Upper lobe of left lung (tissue), 6 donors: Measurements from ENCODE around the gene GRIK1. TPM values are rescaled to one million over a fixed set of nuclear protein-coding genes. Genes with fewer than 3 reads are reported as not detected.

ENCODE experiments used
- ATAC-seq, 2 donors: fragments of 200-7000 bp; cut with Tn5 transposase; one replicate each; pipeline ENCODE4 v1.9.1; 2022; ENCODE audit warnings: mild to moderate bottlenecking in 2 of 2, moderate library complexity in 2 of 2; ENCODE audit not compliant: low FRiP score in 2 of 2
- DNase-seq, 2 donors: peaks; one replicate each; pipeline ENCODE4 v3.0.0-alpha.2; 2019 to 2020
- H3K27ac ChIP-seq, 4 donors: fragments of 200-600 bp; sonication (generic); one replicate each; pipeline ENCODE4 v1.5.1; 2016 to 2019
- H3K27me3 ChIP-seq, 4 donors: fragments of 200-600 bp; sonication (generic); one replicate each; pipeline ENCODE4 v1.5.1; 2017 to 2019
- H3K36me3 ChIP-seq, 4 donors: fragments of 200-600 bp; sonication (generic); one replicate each; pipeline ENCODE4 v1.5.1; 2016 to 2019
- H3K4me1 ChIP-seq, 4 donors: fragments of 200-600 bp; sonication (generic); one replicate each; pipeline ENCODE4 v1.5.1; 2018 to 2019
- H3K4me3 ChIP-seq, 4 donors: fragments of 200-600 bp; sonication (generic); one replicate each; pipeline ENCODE4 v1.5.1; 2017 to 2019; ENCODE audit warnings: mild to moderate bottlenecking in 2 of 4, moderate library complexity in 1 of 4
- H3K9me3 ChIP-seq, 4 donors: fragments of 200-600 bp; sonication (generic); one replicate each; pipeline ENCODE4 v1.5.1; 2018 to 2019
- CTCF ChIP-seq, 6 experiments: fragments of 450-650 bp in 4 of 6; fragments of 200-600 bp in 2 of 6; sonication (generic) in 2 of 6; IDR thresholded peaks; one replicate each; pipeline ENCODE4 v1.5.1; 2016 to 2019; ENCODE audit warnings: antibody characterized with exemption in 6 of 6
- EP300 ChIP-seq, 4 donors: sonication (generic); formaldehyde crosslinking; IDR thresholded peaks; one replicate each; pipeline ENCODE4 v1.5.1; 2017; ENCODE audit warnings: antibody characterized with exemption in 4 of 4, control low read depth in 2 of 4
- POLR2A ChIP-seq, 4 donors: fragments of 450-650 bp; IDR thresholded peaks; one replicate each; pipeline ENCODE4 v1.5.1; 2016 to 2017; ENCODE audit warnings: antibody characterized with exemption in 4 of 4, mild to moderate bottlenecking in 2 of 4
- POLR2AphosphoS5 ChIP-seq, 2 donors: sonication (generic); formaldehyde crosslinking; IDR thresholded peaks; one replicate each; pipeline ENCODE4 v1.5.1; 2017; ENCODE audit warnings: antibody characterized with exemption in 2 of 2
- WGBS, 2 donors: methylation state at CpG; one replicate each; pipeline ENCODE4 v1.1.5; 2017 to 2018; 5-methylcytosine and 5-hydroxymethylcytosine counted together
- total RNA-seq, 6 donors: library from RNA; depleted of rRNA in 4 of 6; stranded (reverse); fragments of >200 nt in 4 of 6; gene quantifications; one replicate each; pipeline versions ENCODE4 v1.1.0 to v1.2.1, GENCODE V29; 2016 to 2021
- donor health status: DM: no; HTN: no; CAD: no; lungs with moderate emphysema.
- donor health status: DM: no; HTN: yes; CAD: no; lungs with severe emphysema.

The GRIK1 gene
- under 1 TPM in 1 of 6 donors, not detected in 5; 0.15 TPM for total RNA-seq

GRCh38 chr21:29939924-29940275 is at the start of gene GRIK1:
Gene GRIK1, minus strand, starts transcription at chr21:29939996.
- H3K27me3 ChIP-seq = peaks cover 0 to 11% (median 0%) of the 10 kb centered on the region in 4 donors

GRCh38 chr21:29987762-29988161 is 48.0 kb upstream of the GRIK1 start:
- Histone ChIP-seq H3K4me1 (no peaks in the 10 kb centered on the region), H3K9me3 (peaks cover 0 to 4% (median 0%) of the 10 kb centered on the region in 4 donors), H3K27me3 (no peaks in the 10 kb centered on the region), H3K36me3 (no peaks in the 10 kb centered on the region), H3K4me3 (no peak overlapping the region), H3K27ac (no peak overlapping the region)
- ATAC-seq = no peak
- no peak for TF ChIP-seq POLR2A (IDR thresholded peaks at IDR 0.05)
- TF ChIP-seq CTCF (IDR thresholded peaks at IDR 0.05) = no peak
- TF ChIP-seq EP300 (IDR thresholded peaks at IDR 0.05) = no peak
- TF ChIP-seq POLR2AphosphoS5 (IDR thresholded peaks at IDR 0.05) = no peak
- no peak for DNase-seq
- WGBS, 2 donors = 70 to 79% methylated on average over 4 of the region's 4 CpGs

More at GRCh38 chr21:29939924-29940275, at the start of gene GRIK1:
- H3K36me3 ChIP-seq = no peaks in the 10 kb centered on the region
- no peak for TF ChIP-seq POLR2A (IDR thresholded peaks at IDR 0.05)
- TF ChIP-seq CTCF (IDR thresholded peaks at IDR 0.05) = no peak
- TF ChIP-seq EP300 (IDR thresholded peaks at IDR 0.05) = no peak
- no peak for TF ChIP-seq POLR2AphosphoS5 (IDR thresholded peaks at IDR 0.05)
- H3K4me1 ChIP-seq = peaks cover 3 to 13% (median 7%) of the 10 kb centered on the region in 4 donors
- H3K9me3 ChIP-seq = no peaks in the 10 kb centered on the region
- ATAC-seq = peak in 1 of 2 donors; percentile 22
- H3K27ac ChIP-seq = no peak within 1 kb of the TSS
- peak within 1 kb of the TSS in 2 of 4 donors; percentile 1 to 28 for H3K4me3 ChIP-seq
- WGBS, 2 donors = 2 to 3% methylated on average over 9 to 17 of the region's 17 CpGs
- peak in 1 of 2 donors; percentile 64 for DNase-seq

GRCh38 chr21:29985866-29986265 is 46.1 kb upstream of the GRIK1 start:
- DNase-seq = peak in 1 of 2 donors; percentile 31
- no peak overlapping the region for H3K4me3 ChIP-seq
- no peak for TF ChIP-seq POLR2AphosphoS5 (IDR thresholded peaks at IDR 0.05)
- no peak for TF ChIP-seq CTCF (IDR thresholded peaks at IDR 0.05)
- TF ChIP-seq POLR2A (IDR thresholded peaks at IDR 0.05) = no peak
- no peak for TF ChIP-seq EP300 (IDR thresholded peaks at IDR 0.05)

GRCh38 chr21:29979043-29979442 is 39.2 kb upstream of the GRIK1 start:
- Histone ChIP-seq H3K4me1 (no peaks in the 10 kb centered on the region), H3K9me3 (no peaks in the 10 kb centered on the region), H3K27ac (no peak overlapping the region), H3K4me3 (no peak overlapping the region), H3K36me3 (no peaks in the 10 kb centered on the region), H3K27me3 (no peaks in the 10 kb centered on the region)
- ATAC-seq (no peak), DNase-seq (no peak)
- 35 to 68% methylated on average over 1 of the region's 1 CpG for WGBS, 2 donors
- TF ChIP-seq CTCF (IDR thresholded peaks at IDR 0.05) = no peak
- no peak for TF ChIP-seq POLR2A (IDR thresholded peaks at IDR 0.05)
- TF ChIP-seq POLR2AphosphoS5 (IDR thresholded peaks at IDR 0.05) = no peak
- no peak for TF ChIP-seq EP300 (IDR thresholded peaks at IDR 0.05)

More at GRCh38 chr21:29985866-29986265, 46.1 kb upstream of the GRIK1 start:
- 94% methylated on average over 10 of the region's 10 CpGs; no CpG with 5 or more reads in 1 of the 2 donors for WGBS, 2 donors
- H3K27ac ChIP-seq = no peak overlapping the region
- H3K27me3 ChIP-seq = no peaks in the 10 kb centered on the region
- H3K9me3 ChIP-seq = peaks cover 0 to 4% (median 0%) of the 10 kb centered on the region in 4 donors
- H3K36me3 ChIP-seq = no peaks in the 10 kb centered on the region
- H3K4me1 ChIP-seq = no peaks in the 10 kb centered on the region
- peak in 1 of 2 donors; percentile 31 for ATAC-seq

GRCh38 chr21:29975776-29976175 is 36.0 kb upstream of the GRIK1 start:
- no peaks in the 10 kb centered on the region for H3K27me3 ChIP-seq
- H3K9me3 ChIP-seq = no peaks in the 10 kb centered on the region
- WGBS, 2 donors = 87 to 92% methylated on average over 3 of the region's 3 CpGs
- no peak overlapping the region for H3K27ac ChIP-seq
- no peak for ATAC-seq
- DNase-seq = no peak
- TF ChIP-seq EP300 (IDR thresholded peaks at IDR 0.05) = no peak
- TF ChIP-seq POLR2AphosphoS5 (IDR thresholded peaks at IDR 0.05) = no peak
- no peak for TF ChIP-seq CTCF (IDR thresholded peaks at IDR 0.05)
- TF ChIP-seq POLR2A (IDR thresholded peaks at IDR 0.05) = no peak
- H3K4me1 ChIP-seq = no peaks in the 10 kb centered on the region
- no peak overlapping the region for H3K4me3 ChIP-seq
- no peaks in the 10 kb centered on the region for H3K36me3 ChIP-seq
